Measurements from ENCODE around the gene MCF2L2.

GRCh38 chr3:183369627-183370026, 58.8 kb downstream of the MCF2L2 start:
- no peak for TF ChIP-seq POLR2AphosphoS5 (IDR thresholded peaks at IDR 0.05; ENCODE audit: borderline replicate concordance, low read depth, low read length)
- no peak for TF ChIP-seq EZH2 (IDR thresholded peaks at IDR 0.05)
- TF ChIP-seq FOXP2 (optimal IDR thresholded peaks at IDR 0.05; ENCODE audit: control extremely low read depth, extremely low read length, insufficient read depth), result no peak

Data from SK-N-MC (cell line).